ENCODE results near the gene SPARCL1. TPM values are rescaled to one million over a fixed set of nuclear protein-coding genes. Genes with fewer than 3 reads are reported as not detected.
"Not testable (repeated sequence)": the region's sequence is repeated elsewhere in the genome, so short reads cannot be mapped to it uniquely, and the experiment has no call there.

Gene SPARCL1
- polyA plus RNA-seq, 3 donors, result 7.5 to 15.3 (median 13.0) TPM

DNA sequence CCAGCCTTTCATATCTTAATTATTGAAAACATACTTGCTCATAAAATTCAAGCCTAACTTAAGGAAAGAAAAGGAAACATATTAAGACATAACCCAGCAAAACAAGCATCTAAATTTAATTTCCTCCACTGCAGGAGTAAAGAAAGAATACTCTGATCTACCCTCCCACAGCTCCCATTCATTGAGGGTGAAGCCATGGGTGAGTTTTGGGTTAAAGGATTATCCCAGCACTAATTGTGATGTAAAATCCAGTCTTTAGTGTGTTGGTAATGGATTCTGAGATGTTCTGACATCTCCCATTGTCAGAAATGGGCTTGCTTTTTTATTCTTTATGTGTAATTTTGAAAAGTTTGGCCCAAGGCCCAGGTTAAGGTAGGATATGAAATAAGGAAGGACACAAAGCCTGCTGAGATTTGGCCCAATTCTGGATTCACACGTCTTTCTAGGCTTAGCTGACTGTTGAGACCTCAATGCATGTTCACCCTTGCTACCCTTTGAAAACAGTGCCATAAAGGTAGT lies 50.4 kb downstream of the SPARCL1 start:
- DNase-seq (ENCODE audit: extremely low read depth in 1 of 11, low read depth in 9 of 11, low spot score in 4 of 11), result no peak

GRCh38 chr4:87476934-87477333 lies 52.2 kb downstream of the SPARCL1 start:
- no peak for DNase-seq (ENCODE audit: extremely low read depth in 1 of 11, low read depth in 9 of 11, low spot score in 4 of 11)

DNA sequence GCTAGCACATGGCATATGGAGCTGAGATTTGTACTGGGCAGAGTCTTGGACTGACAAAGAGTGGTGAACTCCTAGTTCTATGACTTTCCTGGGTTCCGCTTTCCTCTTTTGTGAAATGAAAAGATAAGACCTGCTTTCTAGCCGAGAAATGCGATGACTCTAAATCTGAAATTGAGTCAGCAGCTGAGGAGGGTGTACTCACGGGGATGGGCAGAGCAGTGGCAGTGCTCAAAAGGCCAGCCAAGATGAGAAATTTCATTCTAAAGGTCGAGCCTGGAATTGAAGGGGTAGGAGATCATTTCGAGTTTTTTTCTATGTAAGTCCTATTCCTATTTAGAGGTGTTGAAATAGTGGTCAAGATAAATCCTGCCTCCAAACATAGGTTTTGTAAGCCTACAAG lies 59.8 kb downstream of the SPARCL1 start:
- DNase-seq (ENCODE audit: extremely low read depth in 1 of 11, low read depth in 9 of 11, low spot score in 4 of 11), result no peak

- DNase-seq (ENCODE audit: extremely low read depth in 1 of 11, low read depth in 9 of 11, low spot score in 4 of 11), result peak in 10 of 11 donors; percentile 9 to 48 (median 20)
Observed at GRCh38 chr4:87465739-87466366, 63.3 kb downstream of the SPARCL1 start.

GRCh38 chr4:87462102-87462501 lies 67.1 kb downstream of the SPARCL1 start:
- no peak for DNase-seq (ENCODE audit: extremely low read depth in 1 of 11, low read depth in 9 of 11, low spot score in 4 of 11)

DNA sequence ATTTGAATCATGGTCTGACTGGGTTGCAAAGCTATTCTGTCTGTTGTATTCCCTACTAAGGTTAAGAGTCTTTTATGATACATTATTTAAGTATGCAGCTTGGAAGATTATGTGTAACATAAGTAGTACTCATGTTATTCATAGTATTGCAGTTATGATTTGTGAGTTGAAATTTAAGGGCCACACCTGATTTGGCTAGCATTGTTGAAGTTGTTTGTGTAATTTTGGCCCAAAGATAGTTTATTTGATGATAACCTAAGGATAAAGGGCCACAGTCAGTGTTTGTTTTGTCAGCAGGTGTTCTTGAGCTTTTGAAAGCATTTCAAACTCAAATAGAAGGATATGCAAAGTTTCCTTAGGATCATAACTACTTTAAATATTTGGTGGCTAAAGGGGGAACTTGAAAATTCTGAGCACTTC lies 67.9 kb downstream of the SPARCL1 start:
- no peak for DNase-seq (ENCODE audit: extremely low read depth in 1 of 11, low read depth in 9 of 11, low spot score in 4 of 11)

GRCh38 chr4:87458913-87459312 lies 70.3 kb downstream of the SPARCL1 start:
- no peak for DNase-seq (ENCODE audit: extremely low read depth in 1 of 11, low read depth in 9 of 11, low spot score in 4 of 11)

DNA sequence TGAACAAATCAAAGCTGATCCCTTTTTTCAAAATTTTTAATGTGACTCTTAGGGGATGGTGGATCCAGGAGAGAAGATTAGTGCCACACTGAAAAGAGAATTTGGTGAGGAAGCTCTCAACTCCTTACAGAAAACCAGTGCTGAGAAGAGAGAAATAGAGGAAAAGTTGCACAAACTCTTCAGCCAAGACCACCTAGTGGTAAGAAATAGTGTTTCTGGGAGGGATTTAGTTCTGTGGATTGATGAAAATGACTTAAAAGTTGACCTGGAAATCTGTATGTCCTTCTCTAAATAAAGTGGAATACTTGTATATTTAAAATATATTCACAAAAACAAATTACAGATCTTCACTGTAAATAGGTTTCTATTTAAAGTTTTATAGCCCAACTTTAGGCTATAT lies 77.6 kb downstream of the SPARCL1 start:
- DNase-seq (ENCODE audit: extremely low read depth in 1 of 11, low read depth in 9 of 11, low spot score in 4 of 11), result no peak

DNA sequence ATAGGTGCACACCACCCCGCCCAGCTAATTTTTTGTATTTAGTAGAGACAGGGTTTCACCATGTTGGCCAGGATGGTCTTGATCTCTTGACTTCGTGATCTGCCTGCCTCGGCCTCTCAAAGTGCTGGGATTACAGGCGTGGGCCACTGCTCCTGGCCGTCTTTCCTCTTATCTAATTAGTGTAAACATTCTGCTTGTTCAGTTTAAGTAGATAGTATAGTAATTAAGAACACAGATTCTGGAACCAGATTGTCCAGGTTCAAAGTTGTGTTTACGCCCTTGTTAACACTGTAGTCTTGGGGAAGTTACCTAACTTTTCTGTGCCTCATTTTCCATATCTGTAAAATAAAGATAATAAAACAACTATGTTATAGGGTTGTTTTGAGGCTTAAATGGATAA lies 82.8 kb downstream of the SPARCL1 start:
- DNase-seq (ENCODE audit: extremely low read depth in 1 of 11, low read depth in 9 of 11, low spot score in 4 of 11), result not testable (repeated sequence)

DNA sequence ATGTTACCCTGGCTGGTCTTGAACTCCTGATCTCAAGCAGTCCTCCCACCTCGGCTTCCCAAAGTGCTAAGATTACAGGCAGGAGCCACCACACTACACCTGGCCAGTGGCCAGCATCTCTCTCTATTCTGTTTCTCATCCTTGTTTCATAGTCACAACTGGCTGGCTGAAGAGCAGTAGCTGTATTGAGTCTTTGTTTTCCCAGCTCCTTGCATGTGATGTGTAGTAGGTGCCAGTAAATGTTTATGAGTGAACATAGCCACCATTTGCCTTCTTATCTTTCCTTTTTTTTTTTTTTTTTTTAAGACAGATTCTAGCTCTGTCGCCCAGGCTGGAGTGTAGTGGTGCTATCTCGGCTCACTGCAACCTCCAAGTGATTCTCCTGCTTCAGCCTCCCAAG lies 83.2 kb downstream of the SPARCL1 start:
- DNase-seq (ENCODE audit: extremely low read depth in 1 of 11, low read depth in 9 of 11, low spot score in 4 of 11), result no peak

- no peak for DNase-seq (ENCODE audit: extremely low read depth in 1 of 11, low read depth in 9 of 11, low spot score in 4 of 11)
Observed at GRCh38 chr4:87444741-87445140, 84.4 kb downstream of the SPARCL1 start.

DNA sequence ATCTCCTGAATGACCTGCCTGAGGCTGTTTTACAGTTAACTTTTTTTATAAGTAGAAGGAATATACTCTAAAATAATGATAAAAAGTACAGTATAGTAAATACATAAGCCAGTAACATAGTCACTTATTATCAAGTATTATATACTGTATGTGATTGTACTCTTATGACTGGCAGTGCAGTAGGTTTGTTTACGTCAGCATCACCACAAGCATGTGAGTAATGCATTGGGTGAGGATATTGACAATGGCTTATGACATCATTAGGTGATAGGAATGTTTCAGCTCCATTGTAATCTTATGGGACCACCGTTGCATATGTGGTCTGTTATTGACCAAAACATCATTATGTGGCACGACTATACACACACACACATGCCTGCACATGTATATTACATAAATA lies 86.3 kb downstream of the SPARCL1 start:
- DNase-seq (ENCODE audit: extremely low read depth in 1 of 11, low read depth in 9 of 11, low spot score in 4 of 11), result no peak

DNA sequence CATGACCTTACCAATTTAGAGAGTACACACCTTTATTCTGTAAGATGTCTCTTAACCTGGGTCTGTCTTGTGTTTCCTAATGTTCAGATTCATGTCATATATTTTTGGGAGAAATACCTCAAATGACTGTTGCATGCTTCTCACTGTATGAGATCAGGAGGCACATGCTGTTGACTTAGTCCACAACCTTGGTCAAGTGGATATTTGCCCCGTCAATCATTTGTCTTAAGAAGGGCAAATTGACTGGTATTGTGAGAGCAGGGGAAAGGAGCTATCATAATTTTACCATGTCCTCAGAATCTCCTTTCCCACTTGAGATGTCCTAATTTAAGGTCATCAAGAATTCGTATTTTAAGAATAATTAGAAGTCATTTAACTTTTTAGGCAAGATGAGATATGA lies 95.8 kb downstream of the SPARCL1 start:
- no peak for DNase-seq (ENCODE audit: extremely low read depth in 1 of 11, low read depth in 9 of 11, low spot score in 4 of 11)

GRCh38 chr4:87430038-87430437 lies 99.1 kb downstream of the SPARCL1 start:
- no peak for DNase-seq (ENCODE audit: extremely low read depth in 1 of 11, low read depth in 9 of 11, low spot score in 4 of 11)

DNA sequence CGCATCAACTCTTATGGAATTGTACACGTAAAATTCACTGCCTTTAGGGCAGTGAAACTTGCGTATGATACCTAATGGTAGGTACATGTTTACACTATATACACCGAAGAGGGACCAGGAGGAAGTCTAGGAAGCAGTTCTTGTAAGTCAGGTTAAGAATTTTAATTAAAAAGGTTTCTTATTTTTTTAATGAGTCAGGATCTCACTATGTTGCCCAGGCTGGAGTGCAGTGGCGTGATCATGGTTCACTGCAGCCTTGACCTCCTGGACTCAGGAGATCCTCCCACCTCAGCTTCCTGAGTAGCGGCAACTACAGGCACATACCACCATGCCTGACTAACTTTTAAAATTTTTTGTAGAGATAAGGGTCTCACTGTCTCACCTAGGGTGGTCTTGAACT lies 100.2 kb downstream of the SPARCL1 start:
- no peak for DNase-seq (ENCODE audit: extremely low read depth in 1 of 11, low read depth in 9 of 11, low spot score in 4 of 11)

DNA sequence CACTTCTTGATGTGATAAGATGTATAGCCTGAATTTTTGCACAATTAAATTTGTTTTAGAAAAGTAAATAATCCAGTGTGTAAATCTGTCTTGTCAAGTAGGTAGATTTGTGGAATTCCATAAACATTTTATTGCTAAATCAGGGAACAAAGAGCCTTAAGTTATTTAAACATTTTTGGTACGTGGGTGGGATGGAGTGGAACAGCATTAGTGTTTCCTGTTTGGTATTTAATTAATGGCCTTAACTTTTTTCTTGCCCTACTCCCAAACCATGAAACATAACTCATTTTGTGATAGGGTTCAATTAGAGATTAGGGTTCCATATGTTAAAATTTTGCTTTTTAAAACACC lies 101.7 kb downstream of the SPARCL1 start:
- no peak for DNase-seq (ENCODE audit: extremely low read depth in 1 of 11, low read depth in 9 of 11, low spot score in 4 of 11)

- DNase-seq (ENCODE audit: extremely low read depth in 1 of 11, low read depth in 9 of 11, low spot score in 4 of 11), result no peak
Observed at GRCh38 chr4:87426865-87427517, 102.2 kb downstream of the SPARCL1 start.

DNA sequence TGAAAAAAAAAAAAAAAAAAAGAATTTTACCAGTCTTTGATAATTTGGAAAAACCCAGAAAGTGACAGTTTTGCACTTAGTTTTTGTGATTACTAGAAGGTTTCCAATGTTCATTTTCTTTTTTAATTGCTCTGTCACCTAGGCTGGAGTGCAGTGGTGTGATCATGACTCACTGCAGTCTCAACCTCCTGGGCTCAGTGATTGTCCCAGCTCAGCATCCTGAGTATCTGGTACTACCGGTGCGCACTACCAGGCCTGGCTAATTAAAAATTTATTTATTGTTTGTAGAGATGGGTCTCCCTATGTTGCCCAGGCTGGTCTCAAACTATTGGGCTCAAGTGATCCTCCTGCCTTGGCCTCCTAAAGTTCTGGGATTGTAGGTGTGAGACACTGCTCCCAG lies 103.5 kb downstream of the SPARCL1 start:
- DNase-seq (ENCODE audit: extremely low read depth in 1 of 11, low read depth in 9 of 11, low spot score in 4 of 11), result no peak

DNA sequence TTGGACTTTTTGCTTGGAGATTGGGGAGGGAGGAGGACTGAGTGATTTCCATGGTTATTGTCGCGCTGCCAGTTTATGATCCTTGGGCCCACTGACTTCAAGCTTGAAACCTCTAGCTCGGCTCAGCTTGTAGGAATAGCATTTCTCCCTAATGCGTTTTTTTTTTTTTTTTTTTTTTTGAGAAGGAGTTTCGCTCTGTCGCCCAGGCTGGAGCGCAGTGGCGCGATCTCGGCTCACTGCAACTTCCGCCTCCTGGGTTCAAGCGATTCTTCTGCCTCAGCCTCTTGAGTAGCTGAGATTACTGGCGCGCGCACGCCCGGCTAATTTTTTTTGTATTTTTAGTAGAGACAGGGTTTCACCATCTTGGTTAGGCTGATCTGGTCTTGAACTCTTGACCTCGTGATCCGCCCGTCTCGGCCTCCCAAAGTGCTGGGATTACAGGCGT lies 105.1 kb downstream of the SPARCL1 start:
- not testable (repeated sequence) for DNase-seq (ENCODE audit: extremely low read depth in 1 of 11, low read depth in 9 of 11, low spot score in 4 of 11)

All from renal cortex interstitium (tissue), 11 donors.